ENCODE measurements around the gene MAK. TPM values are rescaled to one million over a fixed set of nuclear protein-coding genes. Genes with fewer than 3 reads are reported as not detected.

The MAK gene
- total RNA-seq, 1 experiment from 2014 or later: 0.20 TPM

GRCh38 chr6:10808376-10808775 is 30.0 kb downstream of the MAK start:
- Histone ChIP-seq H4K20me1 (ENCODE audit: control insufficient read depth, insufficient read depth, insufficient read length) (no peaks in the 10 kb centered on the region), H3K9me3 (ENCODE audit: control insufficient read depth, low read depth, low read length) (no peaks in the 10 kb centered on the region), H3K4ac (ENCODE audit: low read depth, low read length) (no peak overlapping the region), H2BK20ac (ENCODE audit: low read depth, low read length, poor library complexity, severe bottlenecking) (no peak overlapping the region), H2BK12ac (ENCODE audit: insufficient read length, low read depth, low read length) (no peak overlapping the region), H2BK15ac (ENCODE audit: low read depth, low read length) (no peak overlapping the region), H3K23ac (ENCODE audit: insufficient read length, low read depth, low read length) (no peak overlapping the region), H3K23me2 (ENCODE audit: insufficient read length, low read depth, low read length, poor library complexity, severe bottlenecking) (peaks cover 3% of the 10 kb centered on the region), H3K56ac (ENCODE audit: insufficient read length, low read depth, low read length) (no peak overlapping the region), H3K27ac (ENCODE audit: insufficient read length, low read depth, low read length) (no peak overlapping the region), H2BK5ac (ENCODE audit: insufficient read length, low read length) (no peak overlapping the region), H4K91ac (ENCODE audit: insufficient read length, low read depth, low read length) (no peak overlapping the region), H3K14ac (ENCODE audit: insufficient read depth, low read length) (no peak overlapping the region), H4K8ac (replicated peaks; ENCODE audit: insufficient read length, low read depth, low read length) (no peak overlapping the region), H3K4me1 (ENCODE audit: insufficient read depth, low read length) (no peaks in the 10 kb centered on the region), H2AFZ (ENCODE audit: low read length) (no peak overlapping the region), H3K79me2 (ENCODE audit: insufficient read depth, low read length) (no peaks in the 10 kb centered on the region), H2AK5ac (ENCODE audit: insufficient read length, low read length) (no peak overlapping the region), H4K5ac (ENCODE audit: insufficient read length, low read depth, low read length) (no peak overlapping the region), H3K79me1 (ENCODE audit: insufficient read depth, low read depth, low read length, poor library complexity, severe bottlenecking) (no peaks in the 10 kb centered on the region), H2BK120ac (ENCODE audit: low read depth, low read length, poor library complexity, severe bottlenecking) (no peak overlapping the region), H3K9ac (ENCODE audit: extremely low read depth, insufficient read length, low read length) (no peak overlapping the region), H3K27me3 (ENCODE audit: insufficient read depth, low read length) (no peaks in the 10 kb centered on the region), H3T11ph (ENCODE audit: low read length) (no peak overlapping the region), H3K18ac (ENCODE audit: insufficient read length, low read depth, low read length) (no peak overlapping the region), H3K4me2 (ENCODE audit: insufficient read depth, insufficient read length, low read length) (no peak overlapping the region)
- no peak for DNase-seq
- peaks cover 5 to 10% of the 10 kb centered on the region in 2 experiments for H3K4me1 Mint-ChIP-seq
- H3K27me3 Mint-ChIP-seq (ENCODE audit: low read depth): no peaks in the 10 kb centered on the region
- WGBS (ENCODE audit: extremely low coverage, insufficient read length, low lambda C conversion rate): no CpG with 5 or more reads among the region's 4 CpGs
- no peak overlapping the region for H3K4me3 Mint-ChIP-seq
- H3K36me3 Mint-ChIP-seq (ENCODE audit: insufficient read depth in 1 of 3, low read depth in 3 of 3): peaks cover 0 to 2% (median 2%) of the 10 kb centered on the region in 3 experiments; a peak in 1 of 7 replicates
- no peaks in the 10 kb centered on the region for H3K9me3 Mint-ChIP-seq
- H3K27ac Mint-ChIP-seq: no peak overlapping the region
- TF ChIP-seq CTCF (conservative IDR thresholded peaks at IDR 0.05): no peak
